Measurements from ENCODE around the gene CYP2A6. TPM values are rescaled to one million over a fixed set of nuclear protein-coding genes. Genes with fewer than 3 reads are reported as not detected.

CYP2A6 gene
- total RNA-seq, 1 donor from 2014 or later = not detected

DNA sequence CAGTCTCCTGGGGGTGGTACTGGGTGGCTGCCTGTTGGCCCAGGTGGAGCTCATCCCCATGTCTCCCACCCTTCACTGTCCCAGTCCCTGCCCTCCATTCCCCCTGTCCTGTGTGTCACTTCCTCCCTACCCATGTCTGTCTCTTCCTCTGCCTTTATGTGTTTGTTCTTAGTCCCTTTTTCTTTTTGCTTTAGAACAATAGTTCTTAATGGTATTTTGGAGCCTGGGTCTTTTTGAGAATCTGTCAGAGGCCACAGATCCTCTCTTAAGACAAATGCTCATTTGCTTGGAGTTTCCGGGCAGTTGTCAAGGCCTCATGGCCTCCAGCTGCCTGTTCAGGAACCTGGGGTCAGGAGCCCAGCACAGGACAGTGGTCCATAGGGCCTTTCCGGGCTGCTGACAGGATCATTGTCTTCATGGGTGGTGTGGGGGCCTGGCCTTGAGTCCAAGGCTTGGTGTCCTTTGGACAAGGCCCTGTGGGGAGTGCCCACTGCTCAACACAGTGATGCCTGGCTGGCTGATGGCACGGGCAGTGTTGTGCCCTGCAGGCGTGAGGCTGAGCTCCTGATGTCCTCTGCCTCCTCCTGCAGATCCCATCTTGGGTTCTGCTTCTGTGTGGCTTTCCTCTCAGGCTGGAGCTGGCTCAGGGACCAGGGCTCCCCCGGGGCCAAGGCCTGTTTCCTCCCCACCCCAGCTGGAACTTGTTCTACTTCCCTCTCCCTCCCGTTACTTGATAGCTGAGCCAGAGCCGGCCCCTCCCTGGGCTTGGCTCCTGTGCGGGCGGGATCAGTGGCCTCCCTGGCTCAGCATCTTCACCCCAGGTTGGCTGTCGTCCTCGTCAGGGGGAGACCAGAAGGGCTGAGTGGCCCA, 47.7 kb downstream of the CYP2A6 start:
- H3F3A ChIP-seq (ENCODE audit: low read depth) = peaks cover 24% of the 10 kb centered on the region
- H3K4me1 Mint-ChIP-seq = peaks cover 75% of the 10 kb centered on the region
- peaks cover 34% of the 10 kb centered on the region for H3K4me1 ChIP-seq
- DNase-seq (ENCODE audit: low spot score) = no peak
- no peak overlapping the region for H3K9ac ChIP-seq
- peak overlapping the region; percentile 74 for H3K4me3 Mint-ChIP-seq
- peak overlapping the region; percentile 14 for H3K27ac Mint-ChIP-seq
- no peaks in the 10 kb centered on the region for H3K9me3 Mint-ChIP-seq
- no peak overlapping the region for H2AFZ ChIP-seq (replicated peaks)
- H4K20me1 ChIP-seq (ENCODE audit: low read depth) = peaks cover 81% of the 10 kb centered on the region
- H3K27ac ChIP-seq = no peak overlapping the region
- H3K27me3 ChIP-seq = no peaks in the 10 kb centered on the region
- no peaks in the 10 kb centered on the region for H3K36me3 ChIP-seq
- H3K4me2 ChIP-seq = peak overlapping the region; percentile 67
- H3K27me3 Mint-ChIP-seq (ENCODE audit: insufficient read depth, low read depth) = peaks cover 10% of the 10 kb centered on the region
- peaks cover 78% of the 10 kb centered on the region for H3K79me2 ChIP-seq (ENCODE audit: low read depth)
- H3K4me3 ChIP-seq = no peak overlapping the region
- peaks cover 12% of the 10 kb centered on the region for H3K36me3 Mint-ChIP-seq
- TF ChIP-seq EZH2phosphoT487 (IDR thresholded peaks at IDR 0.05) = no peak
- no peak for TF ChIP-seq EZH2 (IDR thresholded peaks at IDR 0.05)
- TF ChIP-seq, protein P1, sequence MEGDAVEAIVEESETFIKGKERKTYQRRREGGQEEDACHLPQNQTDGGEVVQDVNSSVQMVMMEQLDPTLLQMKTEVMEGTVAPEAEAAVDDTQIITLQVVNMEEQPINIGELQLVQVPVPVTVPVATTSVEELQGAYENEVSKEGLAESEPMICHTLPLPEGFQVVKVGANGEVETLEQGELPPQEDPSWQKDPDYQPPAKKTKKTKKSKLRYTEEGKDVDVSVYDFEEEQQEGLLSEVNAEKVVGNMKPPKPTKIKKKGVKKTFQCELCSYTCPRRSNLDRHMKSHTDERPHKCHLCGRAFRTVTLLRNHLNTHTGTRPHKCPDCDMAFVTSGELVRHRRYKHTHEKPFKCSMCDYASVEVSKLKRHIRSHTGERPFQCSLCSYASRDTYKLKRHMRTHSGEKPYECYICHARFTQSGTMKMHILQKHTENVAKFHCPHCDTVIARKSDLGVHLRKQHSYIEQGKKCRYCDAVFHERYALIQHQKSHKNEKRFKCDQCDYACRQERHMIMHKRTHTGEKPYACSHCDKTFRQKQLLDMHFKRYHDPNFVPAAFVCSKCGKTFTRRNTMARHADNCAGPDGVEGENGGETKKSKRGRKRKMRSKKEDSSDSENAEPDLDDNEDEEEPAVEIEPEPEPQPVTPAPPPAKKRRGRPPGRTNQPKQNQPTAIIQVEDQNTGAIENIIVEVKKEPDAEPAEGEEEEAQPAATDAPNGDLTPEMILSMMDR (IDR thresholded peaks at IDR 0.05) = no peak
- no peaks in the 10 kb centered on the region for H3K9me3 ChIP-seq (ENCODE audit: low read depth)

DNA sequence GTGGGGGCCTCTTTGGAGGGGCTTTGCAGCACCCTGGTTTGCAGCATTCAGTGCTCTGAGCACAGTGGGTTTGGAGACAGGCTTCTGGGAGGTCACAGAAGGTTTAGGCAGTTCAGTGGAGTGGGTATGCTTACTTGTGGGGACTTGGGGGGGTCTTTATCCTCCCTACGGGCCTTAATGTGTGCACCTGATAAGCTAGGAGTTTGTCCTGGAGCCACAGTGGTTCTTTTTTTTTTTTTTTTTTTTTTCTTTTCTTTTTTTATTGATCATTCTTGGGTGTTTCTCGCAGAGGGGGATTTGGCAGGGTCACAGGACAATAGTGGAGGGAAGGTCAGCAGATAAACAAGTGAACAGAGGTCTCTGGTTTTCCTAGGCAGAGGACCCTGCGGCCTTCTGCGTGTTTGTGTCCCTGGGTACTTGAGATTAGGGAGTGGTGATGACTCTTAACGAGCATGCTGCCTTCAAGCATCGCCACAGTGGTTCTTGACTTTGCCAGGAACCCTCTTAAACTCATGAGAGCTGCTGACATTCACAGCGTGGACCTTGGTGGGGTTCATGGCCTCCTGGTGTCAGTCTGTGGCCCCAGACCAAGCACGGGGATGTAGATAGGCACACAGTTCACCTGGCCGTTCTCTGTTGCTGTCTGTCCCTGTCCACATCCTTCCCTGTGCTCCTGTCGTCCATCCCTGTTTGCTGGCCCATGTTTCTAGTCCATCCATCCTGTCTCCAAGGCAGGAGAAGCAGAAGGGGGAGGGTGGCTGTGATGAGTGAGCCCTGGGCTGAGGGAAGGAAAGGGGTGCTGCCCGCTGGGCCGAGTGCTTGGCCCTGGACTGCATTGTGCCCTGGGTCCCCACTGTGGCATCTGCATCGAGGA, 48.6 kb downstream of the CYP2A6 start:
- H3K9me3 Mint-ChIP-seq = no peaks in the 10 kb centered on the region
- no peaks in the 10 kb centered on the region for H3K27me3 ChIP-seq
- H3K4me1 ChIP-seq = peaks cover 34% of the 10 kb centered on the region
- peaks cover 10% of the 10 kb centered on the region for H3K27me3 Mint-ChIP-seq (ENCODE audit: insufficient read depth, low read depth)
- H3K4me1 Mint-ChIP-seq = peaks cover 72% of the 10 kb centered on the region
- peak overlapping the region; percentile 22 for H3K4me3 ChIP-seq
- H3K9me3 ChIP-seq (ENCODE audit: low read depth) = no peaks in the 10 kb centered on the region
- no peak for TF ChIP-seq EZH2 (IDR thresholded peaks at IDR 0.05)
- no peak for TF ChIP-seq EZH2phosphoT487 (IDR thresholded peaks at IDR 0.05)
- TF ChIP-seq, protein P1 (IDR thresholded peaks at IDR 0.05) = no peak
- no peaks in the 10 kb centered on the region for H3K36me3 ChIP-seq
- no peak overlapping the region for H3K27ac Mint-ChIP-seq
- H2AFZ ChIP-seq (replicated peaks) = no peak overlapping the region
- H3K79me2 ChIP-seq (ENCODE audit: low read depth) = peaks cover 72% of the 10 kb centered on the region
- no peak for DNase-seq (ENCODE audit: low spot score)
- no peak overlapping the region for H3K9ac ChIP-seq
- H3K4me3 Mint-ChIP-seq = peak overlapping the region; percentile 68
- no peak overlapping the region for H3K27ac ChIP-seq
- peaks cover 11% of the 10 kb centered on the region for H3K36me3 Mint-ChIP-seq
- H3F3A ChIP-seq (ENCODE audit: low read depth) = peaks cover 28% of the 10 kb centered on the region
- H3K4me2 ChIP-seq = peak overlapping the region; percentile 97
- H4K20me1 ChIP-seq (ENCODE audit: low read depth) = peaks cover 73% of the 10 kb centered on the region

DNA sequence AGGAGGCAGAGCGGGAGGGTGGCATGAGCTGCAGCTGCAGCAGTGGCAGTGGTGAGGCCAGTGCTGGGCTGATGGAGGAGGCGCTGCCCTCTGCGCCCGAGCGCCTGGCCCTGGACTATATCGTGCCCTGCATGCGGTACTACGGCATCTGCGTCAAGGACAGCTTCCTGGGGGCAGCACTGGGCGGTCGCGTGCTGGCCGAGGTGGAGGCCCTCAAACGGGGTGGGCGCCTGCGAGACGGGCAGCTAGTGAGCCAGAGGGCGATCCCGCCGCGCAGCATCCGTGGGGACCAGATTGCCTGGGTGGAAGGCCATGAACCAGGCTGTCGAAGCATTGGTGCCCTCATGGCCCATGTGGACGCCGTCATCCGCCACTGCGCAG, 49.3 kb downstream of the CYP2A6 start:
- peaks cover 68% of the 10 kb centered on the region for H3K79me2 ChIP-seq (ENCODE audit: low read depth)
- H3K4me2 ChIP-seq = peak overlapping the region; percentile 97
- no peak overlapping the region for H2AFZ ChIP-seq (replicated peaks)
- Mint-ChIP-seq H3K36me3 (peaks cover 11% of the 10 kb centered on the region), H3K4me1 (peaks cover 68% of the 10 kb centered on the region), H3K27me3 (ENCODE audit: insufficient read depth, low read depth) (peaks cover 10% of the 10 kb centered on the region), H3K4me3 (peak overlapping the region; percentile 71), H3K9me3 (no peaks in the 10 kb centered on the region), H3K27ac (no peak overlapping the region)
- no peak for DNase-seq (ENCODE audit: low spot score)
- no peak overlapping the region for H3K9ac ChIP-seq
- H3K4me3 ChIP-seq = peak overlapping the region; percentile 22
- H3K27ac ChIP-seq = no peak overlapping the region
- H3K36me3 ChIP-seq = no peaks in the 10 kb centered on the region
- TF ChIP-seq EZH2phosphoT487 (IDR thresholded peaks at IDR 0.05) = no peak
- TF ChIP-seq, protein P1 (IDR thresholded peaks at IDR 0.05) = no peak
- no peak for TF ChIP-seq EZH2 (IDR thresholded peaks at IDR 0.05)
- peaks cover 66% of the 10 kb centered on the region for H4K20me1 ChIP-seq (ENCODE audit: low read depth)
- H3F3A ChIP-seq (ENCODE audit: low read depth) = peaks cover 21% of the 10 kb centered on the region
- H3K4me1 ChIP-seq = peaks cover 28% of the 10 kb centered on the region
- H3K9me3 ChIP-seq (ENCODE audit: low read depth) = no peaks in the 10 kb centered on the region
- no peaks in the 10 kb centered on the region for H3K27me3 ChIP-seq
